VCaP (cell line): ENCODE measurements around the gene HEXD.
A peak's percentile ranks its signal among the peaks of the same experiment; 100 is the strongest.

Source experiments
- H3K27ac ChIP-seq: fragments of 450-650 bp; 2 replicates; pipeline ENCODE4 v1.5.1; 2017
- CTCF ChIP-seq: fragments of 450-650 bp; conservative IDR thresholded peaks from 2 replicates; pipeline ENCODE4 v1.5.1; 2017; ENCODE audit warnings: mild to moderate bottlenecking, moderate library complexity

HEXD gene

DNA sequence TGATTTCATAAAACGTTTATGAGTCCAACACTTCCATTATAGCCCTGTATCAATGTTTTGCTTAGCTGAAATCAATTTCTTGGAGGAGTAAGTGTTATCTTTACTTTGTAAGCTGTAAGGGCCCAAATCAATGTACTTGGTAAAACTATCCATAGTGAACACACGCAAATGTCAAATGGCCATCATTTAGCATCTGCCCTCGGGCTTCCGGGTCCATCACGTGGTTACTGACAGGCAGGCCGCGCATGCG lies 39.7 kb downstream of the HEXD start:
- H3K27ac ChIP-seq = peak overlapping the region; percentile 100
- TF ChIP-seq CTCF = no peak

GRCh38 chr17:82458179-82458884 lies 40.2 kb downstream of the HEXD start, which contains the start of gene NARF:
NARF (plus strand) TSS chr17:82458741; CDS start chr17:82458804, 63 bp downstream.
- no peak for TF ChIP-seq CTCF

DNA sequence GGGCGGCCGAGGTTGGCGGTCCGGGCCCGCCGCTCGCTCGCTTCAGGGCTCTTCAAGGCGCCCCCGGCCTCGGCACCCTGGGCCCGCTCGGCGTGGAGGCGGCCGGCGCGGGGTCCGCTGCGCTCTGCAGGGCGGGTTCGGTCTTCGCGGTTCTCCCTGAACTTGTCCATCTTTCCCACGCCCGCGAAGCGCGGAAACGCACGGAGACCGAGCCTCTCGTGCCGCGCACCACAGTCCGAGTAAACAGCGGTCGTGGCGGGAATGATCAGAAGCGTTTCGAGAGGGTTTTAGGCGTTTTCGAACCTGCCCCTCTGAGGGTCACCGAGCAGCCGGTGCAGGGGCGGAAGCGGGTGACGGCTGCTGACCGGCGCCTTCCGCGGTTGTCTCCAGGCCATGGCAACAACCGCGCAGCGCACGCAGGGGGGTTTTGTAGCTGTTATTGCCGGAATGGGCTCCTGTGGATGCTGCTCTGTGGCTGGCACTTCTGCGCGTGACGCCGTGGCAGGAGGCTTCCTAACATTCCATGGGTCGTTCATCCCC lies 40.8 kb downstream of the HEXD start:
- no peak for TF ChIP-seq CTCF
- H3K27ac ChIP-seq = peak overlapping the region; percentile 100

More at GRCh38 chr17:82458179-82458884, 40.2 kb downstream of the HEXD start, which contains the start of gene NARF:
- peak within 1 kb of the TSS; percentile 100 for H3K27ac ChIP-seq

DNA sequence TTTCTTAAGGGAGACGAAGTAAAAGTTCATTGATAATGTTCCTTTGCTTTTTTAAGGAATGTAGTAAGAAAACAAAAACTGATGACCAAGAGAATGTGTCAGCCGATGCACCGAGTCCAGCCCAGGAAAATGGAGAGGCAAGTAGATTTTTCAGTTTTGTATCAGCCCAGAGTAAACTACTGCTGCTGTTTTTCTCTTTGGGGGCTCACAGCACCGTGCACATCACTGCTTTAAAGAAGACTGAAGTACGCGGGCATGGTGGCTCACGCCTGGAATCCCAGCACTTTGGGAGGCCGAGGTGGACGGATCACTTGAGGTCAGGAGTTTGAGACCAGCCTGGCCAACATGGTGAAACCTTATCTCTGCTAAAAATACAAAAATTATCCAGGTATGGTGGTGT lies 41.8 kb downstream of the HEXD start:
- peak overlapping the region; percentile 100 for H3K27ac ChIP-seq

GRCh38 chr17:82461827-82462524 lies 43.8 kb downstream of the HEXD start:
- H3K27ac ChIP-seq = peak overlapping the region; percentile 23; the same call in 1 of the 2 replicates
- no peak for TF ChIP-seq CTCF

GRCh38 chr17:82463391-82463790 lies 45.2 kb downstream of the HEXD start:
- no peak overlapping the region for H3K27ac ChIP-seq
- no peak for TF ChIP-seq CTCF

DNA sequence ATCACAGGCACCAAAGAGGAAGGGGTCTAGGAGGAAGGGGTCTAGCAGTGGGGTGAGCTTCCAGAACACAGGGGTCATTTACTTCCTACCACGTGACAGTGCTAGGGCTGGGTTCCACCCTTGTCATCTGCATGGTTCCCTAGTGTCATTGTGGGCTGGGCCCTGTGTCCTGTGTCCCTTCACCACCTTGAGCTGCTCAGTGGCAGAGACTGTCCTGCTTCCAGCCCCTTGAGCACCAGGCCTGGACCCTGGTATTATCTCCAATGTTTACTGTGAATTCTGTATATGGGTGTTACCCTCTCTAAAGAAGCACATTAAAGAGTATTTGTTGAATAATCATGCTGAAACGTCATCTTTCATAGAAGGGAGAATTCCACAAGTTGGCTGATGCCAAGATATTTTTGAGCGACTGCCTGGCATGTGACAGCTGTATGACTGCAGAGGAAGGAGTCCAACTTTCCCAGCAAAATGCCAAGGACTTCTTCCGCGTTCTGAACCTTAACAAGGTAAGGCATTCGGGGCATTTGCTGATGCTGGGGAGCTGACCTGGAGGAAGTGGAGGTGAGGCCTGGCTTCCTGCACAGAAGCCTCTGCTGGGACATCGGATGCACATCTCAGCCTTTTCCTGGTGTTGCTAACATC lies 45.9 kb downstream of the HEXD start:
- TF ChIP-seq CTCF = no peak
- no peak overlapping the region for H3K27ac ChIP-seq
